IPS DF 4.7 (cell line): ENCODE measurements around the gene NRXN3.
A peak's percentile ranks its signal among the peaks of the same experiment; 100 is the strongest.

ENCODE experiments used
- DNase-seq: peaks from one replicate; pipeline ENCODE4 v3.0.0-alpha.2; 2013; ENCODE audit warnings: low spot score; ENCODE audit errors: extremely low read depth

The NRXN3 gene

DNA sequence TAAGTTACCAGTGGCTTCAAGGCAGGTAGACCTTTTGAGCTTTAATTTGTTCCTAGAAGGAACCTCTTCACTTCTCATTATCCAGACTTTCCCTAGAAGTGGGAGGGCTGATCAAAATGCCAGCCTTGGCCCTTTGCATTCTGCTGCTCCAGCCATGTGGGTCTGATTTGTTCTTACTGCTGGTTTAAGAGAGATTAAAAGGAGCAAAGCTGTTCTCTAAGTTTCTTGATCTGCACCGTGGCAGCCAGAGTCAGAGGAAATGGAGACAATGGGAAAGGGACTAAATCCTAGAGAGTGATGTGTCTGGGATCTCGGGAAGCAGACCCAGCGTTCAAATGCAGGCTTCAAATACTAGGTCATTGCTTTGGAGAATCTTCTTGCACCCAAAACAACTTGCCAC lies 1281.4 kb downstream of the NRXN3 start:
- no peak for DNase-seq

DNA sequence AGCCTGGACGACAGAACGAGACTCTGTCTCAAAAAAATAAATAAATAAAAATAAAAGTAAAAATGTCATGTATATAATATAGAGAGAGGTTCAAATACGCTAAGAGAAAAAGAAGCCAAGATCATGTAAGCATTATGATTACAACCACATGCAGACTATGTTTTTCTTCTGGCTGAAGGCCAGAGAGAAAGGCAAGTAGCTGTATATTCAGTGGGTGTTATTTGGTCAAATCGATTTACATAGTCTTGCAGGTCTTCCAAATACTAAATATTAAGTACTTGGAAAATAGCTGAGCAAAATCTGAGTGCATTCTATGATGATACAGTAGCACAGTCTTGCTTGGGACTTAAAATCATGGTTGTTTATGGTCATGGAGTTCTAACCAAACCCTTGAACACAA lies 1283.1 kb downstream of the NRXN3 start:
- no peak for DNase-seq

DNA sequence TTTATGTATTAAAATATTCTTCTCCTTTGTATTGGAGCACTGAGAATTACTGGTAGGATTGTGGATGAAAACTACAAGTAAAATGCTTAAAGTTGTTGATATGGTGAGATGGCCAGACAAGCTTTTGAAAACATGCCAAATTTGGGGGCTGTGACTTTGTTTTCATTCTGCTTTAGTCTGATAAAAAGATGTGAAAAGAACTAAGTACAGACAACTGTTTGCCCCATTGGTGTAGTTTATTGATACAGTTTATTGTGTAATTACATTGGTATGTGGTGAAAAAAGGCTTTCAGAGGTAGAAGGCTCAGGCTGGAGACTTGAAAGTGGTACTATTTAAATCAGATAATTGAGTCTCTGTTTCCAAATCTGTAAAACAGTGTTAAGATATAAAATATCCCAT lies 1294.3 kb downstream of the NRXN3 start:
- DNase-seq: no peak

DNA sequence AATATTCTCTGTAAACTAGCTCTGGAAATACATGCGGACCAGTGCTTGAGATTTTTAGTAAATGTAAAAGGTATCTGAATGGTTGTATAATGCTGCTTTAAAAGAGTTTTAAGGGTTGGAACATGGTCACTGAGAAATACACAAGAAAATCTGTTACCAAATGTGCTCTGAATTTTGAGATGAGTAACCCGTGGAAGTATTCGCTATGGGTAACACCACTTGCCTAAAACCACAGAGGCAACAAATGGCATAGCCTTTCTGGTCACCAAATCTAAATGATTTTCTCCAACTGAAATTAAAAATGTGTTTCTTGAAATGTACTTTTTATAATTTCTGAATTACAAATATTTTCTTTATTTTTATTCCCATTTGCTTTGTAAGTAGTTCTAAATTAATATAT lies 1295.5 kb downstream of the NRXN3 start:
- DNase-seq: no peak

DNA sequence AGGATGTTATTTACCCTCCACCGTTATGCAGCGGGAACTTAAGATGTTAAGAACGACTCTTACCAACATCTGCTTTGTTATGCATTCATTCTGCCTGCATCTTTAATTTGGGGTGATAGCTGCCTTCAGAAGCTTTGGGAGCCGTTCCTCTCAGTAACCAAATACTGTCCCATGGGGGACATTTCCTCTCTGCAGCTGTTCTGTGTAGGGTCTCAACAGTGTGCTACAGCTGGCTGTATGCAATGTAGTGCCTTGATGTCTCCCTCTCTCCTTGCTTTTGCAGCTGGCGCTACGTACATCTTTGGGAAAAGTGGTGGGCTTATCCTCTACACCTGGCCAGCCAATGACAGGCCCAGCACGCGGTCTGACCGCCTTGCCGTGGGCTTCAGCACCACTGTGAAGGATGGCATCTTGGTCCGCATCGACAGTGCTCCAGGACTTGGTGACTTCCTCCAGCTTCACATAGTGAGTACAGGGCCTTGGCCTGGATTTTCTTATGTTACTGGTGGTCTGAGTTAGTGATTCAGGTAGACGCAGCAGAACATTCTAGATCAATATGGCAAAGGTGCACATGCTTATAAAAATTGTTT lies 1296.9 kb downstream of the NRXN3 start:
- no peak for DNase-seq

DNA sequence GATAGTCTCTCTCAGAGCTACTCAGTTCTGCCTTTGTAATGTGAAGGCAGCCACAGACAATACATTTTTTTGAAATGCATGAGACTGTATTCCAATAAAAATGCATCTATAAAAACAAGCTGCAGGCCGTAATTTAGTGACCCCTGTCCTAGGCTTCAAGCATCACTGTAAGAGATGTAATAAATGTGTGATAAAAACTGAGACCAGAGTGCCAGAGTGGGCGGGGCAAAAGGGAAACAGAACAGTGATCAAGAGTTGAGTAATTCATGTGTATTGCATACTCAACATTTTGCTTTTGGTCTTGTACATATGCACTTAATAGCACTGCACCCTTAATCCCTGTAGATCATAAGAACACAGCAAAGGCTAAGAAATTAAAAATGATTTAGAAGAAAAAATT lies 1297.7 kb downstream of the NRXN3 start:
- DNase-seq: no peak

DNA sequence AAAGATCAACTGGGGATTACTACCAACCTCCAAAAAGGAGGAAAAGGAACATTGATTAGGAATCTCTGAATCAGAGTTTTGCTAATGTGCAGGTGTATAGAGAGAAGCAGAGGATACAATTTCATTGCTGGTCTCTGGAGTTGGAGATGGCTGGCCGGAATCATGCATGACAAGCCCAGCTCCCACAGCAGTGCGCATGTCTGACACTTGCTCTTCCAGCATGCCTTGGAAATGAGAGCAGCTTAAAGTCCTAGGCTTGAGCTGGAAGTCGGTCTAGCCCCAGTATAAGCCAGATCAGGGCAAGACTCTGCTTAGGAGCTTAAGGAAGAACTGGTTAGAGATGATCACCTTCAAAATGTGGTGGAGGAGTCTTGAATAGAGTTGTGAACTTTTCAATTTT lies 1298.3 kb downstream of the NRXN3 start:
- no peak for DNase-seq

DNA sequence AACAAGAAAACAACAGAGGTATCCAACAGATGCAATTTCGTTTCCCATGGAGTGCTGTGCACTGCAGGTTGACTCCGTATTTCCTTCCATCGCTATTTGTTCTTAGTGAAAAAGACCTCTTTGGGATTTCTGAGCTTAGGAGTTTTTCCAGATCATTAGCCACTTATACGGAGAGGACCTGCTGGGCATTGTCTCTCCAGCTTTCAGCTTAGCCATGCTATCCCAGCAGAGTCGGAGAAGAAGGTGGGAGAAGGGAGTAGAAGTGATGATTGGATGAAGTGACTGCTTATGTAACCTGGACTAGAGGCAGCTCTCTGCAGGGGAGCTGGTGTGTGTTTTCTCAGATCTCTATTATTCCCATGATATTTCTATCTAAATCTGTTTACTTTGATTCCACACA lies 1303.5 kb downstream of the NRXN3 start:
- no peak for DNase-seq

DNA sequence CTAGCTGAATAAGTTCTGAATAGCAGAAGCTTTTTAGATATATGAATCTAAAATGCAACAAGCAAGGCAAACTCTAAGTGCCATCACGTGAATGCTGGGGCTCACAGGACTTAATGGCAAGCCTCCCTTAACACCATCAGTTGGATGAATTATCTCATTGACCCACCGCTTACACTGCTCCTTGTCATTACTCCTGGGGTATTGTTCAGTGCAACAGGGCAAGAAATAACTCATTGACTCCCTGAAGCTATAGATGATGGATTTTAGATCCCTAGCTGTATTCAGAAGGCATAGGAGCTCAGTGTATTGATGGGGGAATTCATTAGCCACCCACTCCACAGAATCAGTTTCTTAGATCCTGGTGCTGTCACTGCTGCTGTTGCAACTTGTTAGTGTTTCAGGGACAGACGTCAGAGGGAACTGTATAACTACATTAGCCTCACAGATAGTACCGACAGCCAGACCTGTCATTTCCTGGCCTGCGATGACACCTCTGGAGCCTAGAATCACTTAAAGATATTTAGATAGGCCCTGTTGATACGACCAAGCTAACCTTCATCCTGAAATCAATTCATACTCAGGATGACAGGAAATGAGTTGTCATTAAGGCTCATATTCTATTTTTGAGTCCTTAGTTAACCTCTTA lies 1305.8 kb downstream of the NRXN3 start:
- DNase-seq: no peak

DNA sequence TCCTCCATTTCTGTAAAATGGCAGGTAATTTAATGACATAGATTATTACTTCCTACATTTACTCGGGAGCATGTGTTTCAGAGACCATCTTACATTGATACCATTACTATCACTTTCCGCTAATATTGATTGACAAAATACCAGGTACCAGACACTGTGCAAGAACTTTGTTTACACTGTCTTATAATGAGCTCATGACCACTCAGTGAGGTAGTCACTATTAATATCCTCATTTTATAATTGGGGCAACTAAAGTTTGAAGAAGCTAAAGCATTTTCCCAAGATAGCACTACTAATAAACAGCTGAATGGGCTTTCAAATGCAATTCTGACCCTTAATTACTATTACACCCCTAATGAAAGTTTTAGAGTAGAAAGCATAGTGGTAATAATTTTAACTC lies 1306.4 kb downstream of the NRXN3 start:
- no peak for DNase-seq

DNA sequence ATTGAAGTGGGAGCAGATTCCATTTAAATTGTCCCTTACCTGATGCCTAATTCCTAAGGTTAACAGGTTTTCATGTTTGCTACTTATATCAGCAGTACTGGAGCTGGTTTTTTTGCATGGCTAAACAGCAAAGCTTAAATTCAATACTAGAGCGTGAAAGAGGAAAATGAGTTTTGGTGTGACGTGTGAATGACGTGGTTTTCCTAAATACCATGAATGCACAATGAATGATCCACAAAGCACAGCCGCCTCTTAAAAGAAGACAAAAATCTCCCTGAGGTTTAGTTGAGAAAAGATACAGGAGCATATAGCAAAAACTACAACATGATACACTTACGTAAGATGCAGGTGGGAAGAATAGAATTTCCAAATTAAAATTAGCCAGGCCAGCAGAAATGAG lies 1310.0 kb downstream of the NRXN3 start:
- DNase-seq: no peak

DNA sequence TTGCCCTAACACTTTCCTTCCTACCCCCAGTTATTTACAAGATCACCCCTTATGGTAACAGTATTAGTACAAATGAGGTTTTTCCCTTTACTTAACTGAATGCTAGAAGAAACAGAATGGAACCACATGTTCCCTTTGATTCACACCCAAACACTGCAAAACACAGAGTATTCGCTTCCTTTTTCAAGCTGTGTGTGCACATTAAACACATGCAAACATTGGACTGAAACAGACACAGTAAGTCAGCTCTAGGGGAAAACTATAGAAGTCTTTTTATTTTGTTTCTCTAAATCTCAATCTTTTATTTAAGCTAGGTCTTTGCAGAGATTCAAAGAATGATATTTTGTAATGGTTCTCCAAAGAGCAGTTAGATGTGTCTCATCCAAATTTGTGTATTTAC lies 1312.7 kb downstream of the NRXN3 start:
- no peak for DNase-seq

DNA sequence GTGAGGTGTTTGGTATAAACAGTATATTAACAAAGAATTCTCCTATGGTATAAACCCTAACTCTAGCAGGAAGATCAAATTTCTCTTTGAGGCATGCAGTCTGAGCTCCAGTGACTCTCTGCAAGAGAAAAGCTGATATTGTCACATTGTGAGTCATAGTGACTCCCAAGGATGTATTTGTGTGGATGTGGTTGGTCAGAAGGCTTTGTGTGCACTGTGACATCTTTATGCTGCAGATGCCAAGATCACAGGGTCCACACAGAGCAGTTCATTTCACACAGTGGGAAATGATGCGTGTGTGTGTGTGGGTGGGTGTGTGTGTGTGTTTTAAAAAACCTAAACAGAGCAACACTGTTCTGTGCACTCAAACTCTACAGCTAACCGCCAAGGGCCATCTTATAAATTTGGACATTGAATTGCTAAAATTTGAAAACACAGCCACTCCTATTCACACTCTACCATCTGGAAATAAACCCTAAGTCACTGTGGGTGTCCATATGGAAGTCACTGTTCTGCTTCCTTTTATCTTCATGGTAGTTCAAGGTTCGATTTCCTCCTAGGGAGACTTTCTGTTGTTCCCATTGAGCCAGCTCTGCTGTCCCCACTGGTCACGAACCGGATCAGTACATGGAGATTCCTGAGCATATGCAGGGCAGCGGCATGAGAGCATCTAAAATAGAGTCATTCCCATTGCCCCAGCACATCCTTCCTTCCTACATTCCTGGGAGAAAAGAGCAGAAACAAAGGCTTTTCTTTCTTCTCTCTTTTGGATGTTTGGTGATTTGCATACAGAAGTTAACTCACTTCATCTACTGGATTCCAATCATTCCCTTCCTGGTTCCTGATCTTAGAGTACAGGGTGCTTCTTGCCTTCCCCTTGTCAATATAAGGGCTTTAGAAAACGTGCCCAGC lies 1313.6 kb downstream of the NRXN3 start:
- DNase-seq: peak; percentile 30

DNA sequence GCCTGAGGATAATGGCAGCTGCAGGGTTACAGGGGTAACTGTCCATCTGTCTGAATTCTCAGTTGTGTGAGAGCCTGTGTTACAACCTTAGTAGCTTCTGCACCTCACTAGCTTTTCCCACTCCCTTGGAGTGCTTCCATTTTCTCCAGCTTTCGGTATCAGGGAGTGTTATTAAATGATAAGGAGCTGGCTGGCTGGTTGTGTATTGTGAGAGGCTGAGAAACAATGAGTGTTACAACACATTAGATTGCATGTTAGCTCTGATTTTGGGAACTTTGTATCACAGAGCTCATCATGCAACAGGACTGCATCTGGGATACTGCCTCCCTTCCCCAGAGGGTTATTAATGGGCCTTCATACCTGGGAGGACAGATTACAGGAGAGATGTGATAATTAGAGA lies 1317.5 kb downstream of the NRXN3 start:
- no peak for DNase-seq

DNA sequence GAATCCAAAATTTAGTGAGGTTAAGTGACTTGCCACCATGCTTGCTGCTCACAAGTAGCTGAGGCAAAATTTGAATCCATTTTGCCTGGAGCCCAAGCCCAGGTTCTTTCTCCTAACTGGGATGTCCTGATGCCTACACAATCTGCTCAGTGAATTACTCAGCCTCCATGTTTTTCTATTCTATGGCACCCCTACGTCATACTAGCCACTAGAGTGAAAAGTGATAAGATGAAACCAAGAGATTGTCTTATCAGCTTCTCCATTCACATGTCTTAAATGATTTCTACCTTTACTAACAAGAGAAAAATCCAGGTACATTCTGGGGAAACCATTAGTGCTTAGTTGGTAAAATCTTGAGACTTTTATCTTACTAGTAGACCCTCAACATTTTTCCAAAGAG lies 1321.0 kb downstream of the NRXN3 start:
- DNase-seq: no peak

DNA sequence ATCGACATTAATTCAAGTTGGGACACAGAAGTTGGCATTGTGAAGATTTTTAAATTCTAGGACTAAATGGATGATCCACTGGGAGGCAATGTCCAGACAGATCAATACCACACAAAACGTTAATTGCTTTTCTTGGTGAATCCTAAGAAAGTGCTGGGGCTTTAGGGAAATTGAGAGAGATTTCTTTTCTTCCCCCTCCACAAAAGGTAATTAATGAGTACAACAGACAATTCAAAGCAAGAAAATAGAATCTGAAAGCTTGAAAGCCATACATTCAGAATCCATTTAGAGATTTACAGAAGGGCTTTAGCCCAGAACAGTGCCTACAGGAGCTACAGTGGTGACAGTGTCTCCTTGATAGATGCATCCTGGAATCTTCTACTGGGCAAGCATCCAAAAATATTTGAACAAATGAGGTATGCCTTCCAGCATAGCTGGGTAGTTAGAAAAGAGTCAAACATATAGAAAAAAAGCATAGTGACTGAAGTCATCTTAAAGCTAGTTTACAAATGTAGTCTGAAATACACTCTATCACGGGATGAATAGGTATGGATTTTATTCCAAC lies 1323.0 kb downstream of the NRXN3 start:
- DNase-seq: no peak

DNA sequence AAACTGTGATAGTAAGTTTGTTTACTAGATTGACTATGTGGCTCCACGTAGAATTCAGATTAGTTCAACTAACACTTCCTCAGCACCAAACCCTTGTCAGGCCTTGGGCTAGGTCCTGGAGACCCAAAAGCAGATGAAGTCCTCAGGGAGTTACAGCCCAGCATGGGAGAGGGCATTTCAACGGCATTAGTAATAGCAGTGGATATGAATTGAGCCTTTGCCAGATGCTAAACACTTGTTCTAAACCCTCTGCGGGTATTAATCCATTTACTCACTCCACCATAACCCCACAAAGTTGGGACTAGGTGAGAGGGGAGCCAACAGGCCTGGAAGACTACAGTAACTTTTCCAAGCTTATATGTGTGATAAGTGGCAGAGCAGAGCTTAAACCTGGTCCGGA lies 1326.5 kb downstream of the NRXN3 start:
- DNase-seq: no peak

DNA sequence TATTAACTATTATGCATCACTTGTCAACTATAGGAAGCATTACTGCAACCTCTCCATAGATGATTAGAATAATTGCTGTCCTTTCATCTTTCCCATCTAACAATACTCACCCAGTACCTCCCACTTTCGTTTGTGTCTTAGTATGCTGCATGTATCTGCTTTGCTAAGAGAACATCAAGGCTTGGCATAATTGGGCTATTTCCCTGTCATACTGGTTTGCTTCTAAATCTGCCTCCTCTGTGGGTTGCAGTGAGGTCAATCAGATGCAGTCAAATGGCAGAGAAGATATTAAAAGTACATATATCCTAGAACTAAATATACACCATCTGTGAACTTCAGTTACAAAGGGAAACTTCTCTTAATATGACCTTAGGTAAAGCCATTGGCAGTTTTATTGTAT lies 1330.3 kb downstream of the NRXN3 start:
- DNase-seq: no peak

DNA sequence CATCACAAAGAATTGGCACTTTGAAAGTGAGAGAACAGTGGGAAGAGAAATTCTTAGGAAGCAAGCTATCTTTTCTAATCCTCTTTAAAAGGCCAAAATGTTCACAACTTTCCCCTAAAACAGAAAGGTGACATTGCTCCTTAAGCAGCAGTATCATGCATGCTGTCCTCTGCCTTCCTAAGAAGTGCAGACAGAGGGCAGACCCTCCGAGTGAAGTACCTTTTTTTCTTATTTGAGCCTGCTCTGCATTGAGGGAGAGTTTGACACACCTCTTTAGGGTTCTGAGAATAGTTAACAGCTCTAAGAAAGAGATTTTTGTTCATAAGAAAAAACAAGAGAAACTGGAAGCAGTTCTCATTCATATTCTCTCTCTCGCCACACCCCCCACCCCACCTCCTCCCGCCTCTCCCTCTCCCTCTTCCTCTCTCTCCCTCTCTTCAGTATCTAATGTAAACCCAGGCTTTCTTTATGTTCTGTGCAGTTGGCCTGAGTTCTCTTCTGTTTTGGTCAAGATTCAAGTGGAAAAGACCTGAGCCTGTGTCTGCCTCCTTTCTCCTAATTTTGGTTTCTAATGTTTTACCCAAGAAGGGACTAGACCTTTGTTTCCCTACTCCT lies 1332.1 kb downstream of the NRXN3 start:
- DNase-seq: no peak

DNA sequence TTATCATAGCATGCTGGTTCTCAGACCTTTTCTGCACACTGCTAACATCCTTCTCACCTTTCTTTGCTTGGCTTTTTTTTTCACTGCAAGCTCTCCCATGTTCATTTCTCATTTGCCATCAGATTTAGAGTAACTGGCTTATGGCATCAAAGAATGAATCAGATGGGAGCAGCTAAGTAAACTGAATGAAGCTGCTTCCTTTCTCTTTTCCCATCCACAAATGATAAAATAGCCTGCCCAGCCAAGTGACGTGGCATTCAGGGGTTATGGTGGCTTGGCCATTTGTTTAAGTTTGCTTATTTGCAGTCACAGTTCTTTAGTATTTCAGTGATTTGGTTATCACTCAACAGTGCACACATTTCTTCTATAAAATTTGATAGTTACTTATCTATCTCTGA lies 1332.6 kb downstream of the NRXN3 start:
- no peak for DNase-seq

DNA sequence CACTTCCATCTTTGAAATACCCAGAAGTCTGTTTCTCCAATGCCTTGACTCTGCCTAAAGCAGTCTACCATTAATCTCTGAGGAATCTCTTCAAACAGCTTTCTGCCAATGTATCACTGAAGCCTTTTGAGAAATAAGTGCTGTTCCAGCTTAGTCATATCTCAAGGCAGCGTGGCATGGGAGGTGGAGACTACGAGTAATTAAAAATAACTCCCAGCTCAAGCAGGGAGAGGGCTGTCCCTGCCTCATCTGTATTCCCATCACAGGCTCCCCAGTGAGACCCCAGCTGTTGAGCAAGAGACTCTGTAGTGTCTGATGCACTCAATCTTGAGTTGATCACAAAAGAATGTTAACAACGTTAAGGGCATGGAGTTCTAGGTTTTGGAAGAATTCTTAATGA lies 1340.5 kb downstream of the NRXN3 start:
- no peak for DNase-seq

DNA sequence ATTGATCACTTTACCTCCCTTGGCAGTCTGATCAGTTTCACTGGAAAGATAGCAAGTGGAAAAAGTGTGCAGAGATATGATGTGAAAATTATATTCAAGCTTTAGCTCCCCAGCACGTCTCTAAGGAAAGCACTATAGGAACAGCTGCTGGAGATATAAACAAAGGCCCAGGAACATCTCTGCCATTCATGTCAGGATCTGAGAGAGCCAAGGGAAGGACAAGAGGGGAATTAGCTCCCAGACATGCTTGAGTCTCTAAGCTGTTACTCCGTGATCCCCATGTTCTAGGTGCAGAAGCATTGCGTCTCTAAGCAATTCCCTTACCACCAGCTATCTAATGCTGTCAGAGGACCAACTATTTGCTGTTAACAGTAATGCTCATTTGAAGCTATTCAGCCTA lies 1341.0 kb downstream of the NRXN3 start:
- DNase-seq: no peak
